Neural cell (in vitro differentiated cells): ENCODE data around the gene PPP2CA. TPM values are rescaled to one million over a fixed set of nuclear protein-coding genes. Genes with fewer than 3 reads are reported as not detected.

ENCODE experiments used
- H2AFZ ChIP-seq: fragments of 200-600, 300-800 bp; sonication (generic), shearing (Covaris generic); 2 replicates; pipeline ENCODE4 v1.6.0; 2014; ENCODE audit warnings: low read depth, mild to moderate bottlenecking, antibody characterized with exemption, low read length, moderate library complexity
- H3F3A ChIP-seq: fragments of 200-600 bp; shearing (Covaris generic); 2 replicates; pipeline ENCODE4 v1.6.1; 2016; ENCODE audit warnings: mild to moderate bottlenecking, moderate library complexity, mixed read lengths, antibody characterized with exemption, low read length; ENCODE audit not compliant: insufficient read depth, poor library complexity, severe bottlenecking
- H3K27ac ChIP-seq: fragments of 200-600, 300-800 bp; sonication (generic), shearing (Covaris generic); 2 replicates; pipeline ENCODE4 v1.5.1; 2014; ENCODE audit warnings: mild to moderate bottlenecking, low read length, moderate library complexity
- H3K27me3 ChIP-seq: fragments of 300-800, 200-600 bp; sonication (generic), shearing (Covaris generic); 2 replicates; pipeline ENCODE4 v1.6.0; 2014; ENCODE audit warnings: mild to moderate bottlenecking, low read depth, low read length, moderate library complexity; ENCODE audit not compliant: insufficient read depth
- H3K36me3 ChIP-seq: fragments of 300-800, 200-600 bp; sonication (generic), shearing (Covaris generic); 2 replicates; pipeline ENCODE4 v1.5.1; 2014; ENCODE audit warnings: mild to moderate bottlenecking, antibody characterized with exemption, low read length, moderate library complexity; ENCODE audit not compliant: insufficient read depth
- H3K4me2 ChIP-seq: fragments of 300-800, 200-600 bp; sonication (generic), shearing (Covaris generic); 2 replicates; pipeline ENCODE4 v1.6.0; 2014; ENCODE audit warnings: mild to moderate bottlenecking, low read length
- H3K4me3 ChIP-seq: fragments of 300-800, 200-600 bp; sonication (generic), shearing (Covaris generic); 2 replicates; pipeline ENCODE4 v1.5.1; 2014; ENCODE audit warnings: mild to moderate bottlenecking, low read length, moderate library complexity
- H3K79me2 ChIP-seq: fragments of 200-600 bp; shearing (Covaris generic); replicated peaks from 2 replicates; pipeline ENCODE4 v1.6.0; 2014; ENCODE audit warnings: mild to moderate bottlenecking, low read length, moderate library complexity; ENCODE audit not compliant: insufficient read depth
- H3K9ac ChIP-seq: fragments of 300-800, 200-600 bp; sonication (generic), shearing (Covaris generic); 2 replicates; pipeline ENCODE4 v1.6.1; 2016; ENCODE audit warnings: mild to moderate bottlenecking, low read length, mixed read lengths
- H3K9me2 ChIP-seq: fragments of 200-600 bp; shearing (Covaris generic); 2 replicates; pipeline ENCODE4 v1.6.1; 2016; ENCODE audit warnings: mild to moderate bottlenecking, low read length, mixed read lengths; ENCODE audit not compliant: insufficient read depth
- H3K9me3 ChIP-seq: fragments of 200-600, 300-800 bp; sonication (generic), shearing (Covaris generic); 2 replicates; pipeline ENCODE4 v1.6.1; 2016; ENCODE audit warnings: mild to moderate bottlenecking, mixed run types, low read length, moderate library complexity, mixed read lengths
- H4K20me1 ChIP-seq: fragments of 200-600 bp; shearing (Covaris generic); 2 replicates; pipeline ENCODE4 v1.6.1; 2016; ENCODE audit warnings: mild to moderate bottlenecking, mixed run types; ENCODE audit not compliant: insufficient read depth
- CTCF ChIP-seq: fragments of 450-650 bp; IDR thresholded peaks from 2 replicates; pipeline ENCODE4 v1.5.1; 2014; ENCODE audit warnings: antibody characterized with exemption, mild to moderate bottlenecking, moderate library complexity; ENCODE audit not compliant: poor library complexity, severe bottlenecking
- EP300 ChIP-seq: fragments of 450-650 bp; conservative IDR thresholded peaks from 2 replicates; pipeline ENCODE4 v1.6.1; 2014; ENCODE audit warnings: antibody characterized with exemption, mild to moderate bottlenecking, moderate library complexity; ENCODE audit not compliant: poor library complexity, severe bottlenecking
- EZH2 ChIP-seq: fragments of 200-600, 300-800 bp; shearing (Covaris generic), sonication (generic); IDR thresholded peaks from 2 replicates; pipeline ENCODE4 v1.6.1; 2014; ENCODE audit warnings: antibody characterized with exemption, low read length, borderline replicate concordance, mild to moderate bottlenecking; ENCODE audit not compliant: insufficient read depth, poor library complexity, severe bottlenecking
- MXI1 ChIP-seq: fragments of 450-650 bp; conservative IDR thresholded peaks from 2 replicates; pipeline ENCODE4 v1.6.1; 2014; ENCODE audit warnings: antibody characterized with exemption, mild to moderate bottlenecking; ENCODE audit not compliant: poor library complexity, severe bottlenecking
- POLR2AphosphoS5 ChIP-seq: IDR thresholded peaks from 2 replicates; pipeline ENCODE4 v1.6.1; 2012
- RAD21 ChIP-seq: fragments of 450-650 bp; conservative IDR thresholded peaks from 2 replicates; pipeline ENCODE4 v1.6.1; 2014; ENCODE audit warnings: antibody characterized with exemption, mild to moderate bottlenecking, moderate library complexity
- SMC3 ChIP-seq: fragments of 450-650 bp; conservative IDR thresholded peaks from 2 replicates; pipeline ENCODE4 v1.6.1; 2014; ENCODE audit warnings: antibody characterized with exemption, mild to moderate bottlenecking, moderate library complexity; ENCODE audit not compliant: poor library complexity
- TAF1 ChIP-seq: IDR thresholded peaks from 2 replicates; pipeline ENCODE4 v1.6.1; 2012; ENCODE audit warnings: low read depth
- polyA plus RNA-seq: library from polyadenylated mRNA; depleted of rRNA; stranded (reverse); fragments of >200 nt; gene quantifications from 2 replicates; pipeline ENCODE4 v1.2.3, GENCODE V29; 2014
- TF ChIP-seq, protein P1 (sequence below): IDR thresholded peaks from 2 replicates; pipeline ENCODE4 v1.6.1; 2012; ENCODE audit warnings: borderline replicate concordance

PPP2CA gene
- polyA plus RNA-seq, 1 donor from 2014 or later: 251 TPM

DNA sequence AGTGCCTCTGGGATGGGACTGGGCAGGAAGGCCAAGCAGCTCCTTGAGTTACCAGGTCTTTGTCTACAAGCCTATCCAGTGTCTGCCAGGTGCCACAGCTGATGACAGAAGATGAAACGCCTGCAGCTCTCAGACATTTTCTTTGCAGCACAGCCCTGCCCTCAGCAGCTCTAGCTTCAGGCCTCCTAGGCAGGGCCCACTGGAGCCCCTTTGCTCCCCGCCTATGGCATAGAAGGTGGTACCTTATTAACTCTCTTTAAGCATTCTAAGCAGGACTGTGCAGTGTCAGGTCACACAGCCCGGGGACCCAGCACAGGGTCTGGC is 47.8 kb downstream of the PPP2CA start:
- TF ChIP-seq RAD21 (no peak), CTCF (no peak)
- TF ChIP-seq, protein P1, sequence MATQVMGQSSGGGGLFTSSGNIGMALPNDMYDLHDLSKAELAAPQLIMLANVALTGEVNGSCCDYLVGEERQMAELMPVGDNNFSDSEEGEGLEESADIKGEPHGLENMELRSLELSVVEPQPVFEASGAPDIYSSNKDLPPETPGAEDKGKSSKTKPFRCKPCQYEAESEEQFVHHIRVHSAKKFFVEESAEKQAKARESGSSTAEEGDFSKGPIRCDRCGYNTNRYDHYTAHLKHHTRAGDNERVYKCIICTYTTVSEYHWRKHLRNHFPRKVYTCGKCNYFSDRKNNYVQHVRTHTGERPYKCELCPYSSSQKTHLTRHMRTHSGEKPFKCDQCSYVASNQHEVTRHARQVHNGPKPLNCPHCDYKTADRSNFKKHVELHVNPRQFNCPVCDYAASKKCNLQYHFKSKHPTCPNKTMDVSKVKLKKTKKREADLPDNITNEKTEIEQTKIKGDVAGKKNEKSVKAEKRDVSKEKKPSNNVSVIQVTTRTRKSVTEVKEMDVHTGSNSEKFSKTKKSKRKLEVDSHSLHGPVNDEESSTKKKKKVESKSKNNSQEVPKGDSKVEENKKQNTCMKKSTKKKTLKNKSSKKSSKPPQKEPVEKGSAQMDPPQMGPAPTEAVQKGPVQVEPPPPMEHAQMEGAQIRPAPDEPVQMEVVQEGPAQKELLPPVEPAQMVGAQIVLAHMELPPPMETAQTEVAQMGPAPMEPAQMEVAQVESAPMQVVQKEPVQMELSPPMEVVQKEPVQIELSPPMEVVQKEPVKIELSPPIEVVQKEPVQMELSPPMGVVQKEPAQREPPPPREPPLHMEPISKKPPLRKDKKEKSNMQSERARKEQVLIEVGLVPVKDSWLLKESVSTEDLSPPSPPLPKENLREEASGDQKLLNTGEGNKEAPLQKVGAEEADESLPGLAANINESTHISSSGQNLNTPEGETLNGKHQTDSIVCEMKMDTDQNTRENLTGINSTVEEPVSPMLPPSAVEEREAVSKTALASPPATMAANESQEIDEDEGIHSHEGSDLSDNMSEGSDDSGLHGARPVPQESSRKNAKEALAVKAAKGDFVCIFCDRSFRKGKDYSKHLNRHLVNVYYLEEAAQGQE: no peak
- Histone ChIP-seq H3K27me3 (no peaks in the 10 kb centered on the region), H3K4me2 (no peak overlapping the region), H3K9me2 (no peaks in the 10 kb centered on the region), H4K20me1 (peaks cover 6% of the 10 kb centered on the region), H3K79me2 (peaks cover 32% of the 10 kb centered on the region), H3K9me3 (no peaks in the 10 kb centered on the region), H3K36me3 (no peaks in the 10 kb centered on the region), H3K9ac (peak overlapping the region; percentile 94), H3F3A (no peaks in the 10 kb centered on the region), H3K4me3 (peak overlapping the region; percentile 99), H2AFZ (no peak overlapping the region), H3K27ac (peak overlapping the region; percentile 97)

GRCh38 chr5:134177369-134178095 is 48.3 kb downstream of the PPP2CA start:
- peak overlapping the region; percentile 97 for H3K27ac ChIP-seq
- H3F3A ChIP-seq: no peaks in the 10 kb centered on the region
- no peaks in the 10 kb centered on the region for H3K27me3 ChIP-seq
- H3K36me3 ChIP-seq: no peaks in the 10 kb centered on the region
- peaks cover 33% of the 10 kb centered on the region for H3K79me2 ChIP-seq
- peak overlapping the region; percentile 99 for H3K4me3 ChIP-seq
- no peak for TF ChIP-seq EZH2
- TF ChIP-seq TAF1: peak; percentile 5
- TF ChIP-seq CTCF: no peak
- TF ChIP-seq, protein P1: no peak
- TF ChIP-seq SMC3: no peak
- TF ChIP-seq EP300: no peak
- TF ChIP-seq POLR2AphosphoS5: peak; percentile 8
- no peak for TF ChIP-seq RAD21
- no peak for TF ChIP-seq MXI1
- peak overlapping the region; percentile 79 for H3K4me2 ChIP-seq
- peaks cover 6% of the 10 kb centered on the region for H4K20me1 ChIP-seq
- peak overlapping the region; percentile 59 for H2AFZ ChIP-seq
- H3K9me3 ChIP-seq: no peaks in the 10 kb centered on the region
- no peaks in the 10 kb centered on the region for H3K9me2 ChIP-seq
- peak overlapping the region; percentile 94 for H3K9ac ChIP-seq
